PC-9 (cell line): ENCODE measurements around the gene CAMTA1. TPM values are rescaled to one million over a fixed set of nuclear protein-coding genes. Genes with fewer than 3 reads are reported as not detected.

Experiments used
- BruUV-seq: library from RNA; stranded (reverse); fragments of 400-500 nt; replicated peaks from 2 replicates; lab custom pipeline; 2021; lab: Mats Ljungman, UMichigan
- CTCF ChIA-PET: fragments of 300-600 bp; sonication (Branson Sonifier 250); formaldehyde crosslinking; loops from one replicate; lab custom pipeline; 2022; ENCODE audit warnings: antibody characterized with exemption; lab: Charles Lee
- POLR2A ChIA-PET: fragments of 300-600 bp; sonication (Branson Sonifier 250); formaldehyde crosslinking; loops from one replicate; lab custom pipeline; 2022; ENCODE audit warnings: antibody characterized with exemption; ENCODE audit not compliant: unreplicated experiment; lab: Charles Lee
- DNase-seq, 2 experiments: peaks; one replicate each; pipeline versions ENCODE4 v3.0.0 to v3.0.0-alpha.2; 2015 to 2022; ENCODE audit warnings: mixed read lengths in 1 of 2
- H2AFZ ChIP-seq: fragments of 200-600 bp; sonication (generic); 2 replicates; pipeline ENCODE4 v1.8.1; 2017; ENCODE audit warnings: antibody characterized with exemption
- H3F3A ChIP-seq: fragments of 200-600 bp; sonication (generic); 2 replicates; pipeline ENCODE4 v1.8.1; 2017; ENCODE audit warnings: antibody characterized with exemption, mild to moderate bottlenecking, low read depth; ENCODE audit not compliant: insufficient read depth
- H3K27ac ChIP-seq: fragments of 200-600 bp; sonication (generic); 2 replicates; pipeline ENCODE4 v1.6.1; 2016; ENCODE audit warnings: mixed run types
- H3K27me3 ChIP-seq: fragments of 200-600 bp; sonication (generic); 2 replicates; pipeline ENCODE4 v1.6.1; 2016; ENCODE audit warnings: low read depth, mixed run types; ENCODE audit not compliant: insufficient read depth
- H3K36me3 ChIP-seq: fragments of 200-600 bp; sonication (generic); 2 replicates; pipeline ENCODE4 v1.6.1; 2016; ENCODE audit warnings: low read depth, mixed run types
- H3K4me1 ChIP-seq: fragments of 200-600 bp; sonication (generic); replicated peaks from 2 replicates; pipeline ENCODE4 v1.6.1; 2016; ENCODE audit warnings: mixed run types; ENCODE audit not compliant: insufficient read depth
- H3K4me2 ChIP-seq: fragments of 200-600 bp; sonication (generic); 2 replicates; pipeline ENCODE4 v1.6.1; 2017; ENCODE audit warnings: mixed run types
- H3K4me3 ChIP-seq: fragments of 200-600 bp; sonication (generic); 2 replicates; pipeline ENCODE4 v1.6.1; 2016; ENCODE audit warnings: mixed run types
- H3K79me2 ChIP-seq: fragments of 200-600 bp; sonication (generic); 2 replicates; pipeline ENCODE4 v1.6.1; 2017; ENCODE audit warnings: low read depth, mixed run types
- H3K9me2 ChIP-seq: fragments of 200-600 bp; sonication (generic); 2 replicates; pipeline ENCODE4 v1.8.1; 2017; ENCODE audit warnings: mild to moderate bottlenecking; ENCODE audit not compliant: insufficient read depth
- H3K9me3 ChIP-seq: fragments of 200-600 bp; sonication (generic); 2 replicates; pipeline ENCODE4 v1.8.1; 2016; ENCODE audit warnings: low read depth; ENCODE audit not compliant: insufficient read depth
- H4K20me1 ChIP-seq: fragments of 200-600 bp; sonication (generic); 2 replicates; pipeline ENCODE4 v1.8.1; 2017; ENCODE audit not compliant: insufficient read depth
- EZH2 ChIP-seq: fragments of 200-600 bp; sonication (generic); IDR thresholded peaks from 2 replicates; pipeline ENCODE4 v1.8.0; 2017; ENCODE audit warnings: antibody characterized with exemption, low read depth
- intact Hi-C: fragments of 100-400 bp; cut with micrococcal nuclease; formaldehyde crosslinking; loops from one replicate; pipeline ENCODE4 v1.10.0; 2022; ENCODE audit not compliant: unreplicated experiment
- total RNA-seq: library from RNA; stranded (reverse); gene quantifications from 2 replicates; pipeline ENCODE4 v1.2.3, GENCODE V29; 2021
- TF ChIP-seq, protein P1 (sequence below): fragments of 200-600 bp; sonication (generic); conservative IDR thresholded peaks from 2 replicates; pipeline ENCODE4 v1.6.1; 2017; ENCODE audit warnings: mixed run types, antibody characterized with exemption, mild to moderate bottlenecking, moderate library complexity

The CAMTA1 gene
- total RNA-seq, 1 experiment from 2014 or later: 72.3 TPM

DNA sequence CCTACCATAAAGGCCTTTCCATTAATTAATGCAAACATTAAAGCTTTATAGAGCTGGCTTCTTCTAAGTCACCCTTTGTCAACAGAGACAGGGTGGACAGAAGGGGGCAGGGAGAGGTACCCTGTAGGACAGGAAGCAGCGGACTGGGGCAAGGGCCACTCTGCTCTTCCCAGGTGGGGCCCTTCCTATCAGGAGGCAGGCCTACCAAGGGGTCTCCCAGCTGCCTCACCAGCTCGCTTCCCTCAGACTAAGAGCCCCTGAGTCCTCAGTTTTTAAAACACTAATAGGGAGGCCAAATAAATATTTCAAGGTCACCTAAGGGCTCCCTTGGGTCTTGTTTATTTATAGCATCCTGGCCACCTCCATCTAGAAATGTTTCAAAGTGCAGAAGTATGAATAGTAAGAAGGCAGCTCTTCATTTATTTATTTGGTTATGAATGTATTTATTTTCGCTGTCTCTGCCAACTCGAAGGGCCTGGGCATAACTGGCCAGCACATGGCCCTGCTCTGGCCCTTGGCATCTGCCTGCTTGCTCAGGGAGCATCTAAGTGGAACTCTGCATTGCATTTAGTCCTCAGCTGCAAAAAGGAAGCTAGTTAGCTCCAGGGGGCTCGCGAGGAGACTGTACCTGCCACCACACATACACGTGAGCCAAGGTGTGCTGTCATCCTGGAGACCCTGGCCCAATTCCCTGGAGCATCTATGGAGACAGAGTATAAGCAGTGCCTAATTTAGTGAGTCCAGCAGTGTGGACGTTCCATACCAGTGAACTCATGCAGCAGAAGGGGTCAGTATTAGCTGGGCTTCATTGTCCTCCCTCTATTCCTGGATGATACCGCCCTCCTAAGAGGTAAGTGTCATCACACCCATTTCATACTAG, 590.8 kb downstream of the CAMTA1 start:
- peaks cover 79% of the 10 kb centered on the region for H3K27me3 ChIP-seq
- H3K4me3 ChIP-seq: no peak overlapping the region
- H2AFZ ChIP-seq: no peak overlapping the region
- DNase-seq: no peak
- no peaks in the 10 kb centered on the region for H3K9me2 ChIP-seq
- H3K9me3 ChIP-seq: no peaks in the 10 kb centered on the region
- no peak overlapping the region for H3K27ac ChIP-seq
- POLR2A ChIA-PET: interaction anchor here (0.8 kb wide), 1 partner anchor 256 kb away, joined by 4 read pairs; no protein-coding TSS in a partner anchor
- H3K4me1 ChIP-seq: no peaks in the 10 kb centered on the region
- no peaks in the 10 kb centered on the region for H3K36me3 ChIP-seq
- no peak overlapping the region for H3K4me2 ChIP-seq
- no peaks in the 10 kb centered on the region for H3F3A ChIP-seq
- BruUV-seq: no TSS peak
- no peaks in the 10 kb centered on the region for H4K20me1 ChIP-seq
- TF ChIP-seq, protein P1, sequence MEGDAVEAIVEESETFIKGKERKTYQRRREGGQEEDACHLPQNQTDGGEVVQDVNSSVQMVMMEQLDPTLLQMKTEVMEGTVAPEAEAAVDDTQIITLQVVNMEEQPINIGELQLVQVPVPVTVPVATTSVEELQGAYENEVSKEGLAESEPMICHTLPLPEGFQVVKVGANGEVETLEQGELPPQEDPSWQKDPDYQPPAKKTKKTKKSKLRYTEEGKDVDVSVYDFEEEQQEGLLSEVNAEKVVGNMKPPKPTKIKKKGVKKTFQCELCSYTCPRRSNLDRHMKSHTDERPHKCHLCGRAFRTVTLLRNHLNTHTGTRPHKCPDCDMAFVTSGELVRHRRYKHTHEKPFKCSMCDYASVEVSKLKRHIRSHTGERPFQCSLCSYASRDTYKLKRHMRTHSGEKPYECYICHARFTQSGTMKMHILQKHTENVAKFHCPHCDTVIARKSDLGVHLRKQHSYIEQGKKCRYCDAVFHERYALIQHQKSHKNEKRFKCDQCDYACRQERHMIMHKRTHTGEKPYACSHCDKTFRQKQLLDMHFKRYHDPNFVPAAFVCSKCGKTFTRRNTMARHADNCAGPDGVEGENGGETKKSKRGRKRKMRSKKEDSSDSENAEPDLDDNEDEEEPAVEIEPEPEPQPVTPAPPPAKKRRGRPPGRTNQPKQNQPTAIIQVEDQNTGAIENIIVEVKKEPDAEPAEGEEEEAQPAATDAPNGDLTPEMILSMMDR: no peak
- TF ChIP-seq EZH2: no peak
- H3K79me2 ChIP-seq: no peaks in the 10 kb centered on the region
- intact Hi-C loops: no loop called here
- CTCF ChIA-PET: no interaction called here

DNA sequence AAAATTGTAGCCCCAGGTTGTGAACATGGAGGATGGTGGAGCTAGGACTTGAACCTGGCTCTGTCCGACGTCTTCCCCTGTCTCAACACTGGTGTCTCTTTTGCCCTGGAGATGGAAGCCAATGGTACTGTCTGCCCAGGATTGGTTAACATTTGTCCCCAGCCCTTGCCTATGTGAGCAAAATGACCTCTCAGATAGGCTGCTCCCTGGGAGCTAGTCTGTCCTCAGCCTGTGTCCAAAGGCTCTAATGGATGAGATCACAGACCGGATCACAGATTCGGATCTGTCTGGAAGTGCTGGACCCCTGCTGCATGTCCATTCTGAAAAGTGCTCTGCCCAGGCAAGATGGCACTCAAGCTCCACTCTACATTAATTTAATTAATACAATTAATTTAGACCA, 591.4 kb downstream of the CAMTA1 start:
- Histone ChIP-seq H3K79me2 (no peaks in the 10 kb centered on the region), H3F3A (no peaks in the 10 kb centered on the region), H4K20me1 (no peaks in the 10 kb centered on the region), H3K4me3 (no peak overlapping the region), H3K4me2 (no peak overlapping the region), H3K4me1 (no peaks in the 10 kb centered on the region), H3K9me3 (no peaks in the 10 kb centered on the region), H2AFZ (no peak overlapping the region), H3K36me3 (no peaks in the 10 kb centered on the region), H3K9me2 (no peaks in the 10 kb centered on the region), H3K27ac (no peak overlapping the region), H3K27me3 (peaks cover 74% of the 10 kb centered on the region)
- TF ChIP-seq, protein P1: no peak
- no peak for TF ChIP-seq EZH2
- ChIA-PET CTCF (no interaction called here), POLR2A (no interaction called here)
- BruUV-seq: no TSS peak
- intact Hi-C loops: no loop called here
- DNase-seq: no peak

- no peak for DNase-seq
- H3K4me1 ChIP-seq: no peaks in the 10 kb centered on the region
- no peaks in the 10 kb centered on the region for H3F3A ChIP-seq
- H3K79me2 ChIP-seq: no peaks in the 10 kb centered on the region
- H3K9me3 ChIP-seq: no peaks in the 10 kb centered on the region
- no peak overlapping the region for H3K27ac ChIP-seq
- H3K4me3 ChIP-seq: no peak overlapping the region
- H3K36me3 ChIP-seq: no peaks in the 10 kb centered on the region
- POLR2A ChIA-PET: no interaction called here
- intact Hi-C loops: no loop called here
- BruUV-seq: no TSS peak
- no peak overlapping the region for H2AFZ ChIP-seq
- H3K4me2 ChIP-seq: no peak overlapping the region
- peaks cover 58% of the 10 kb centered on the region for H3K27me3 ChIP-seq
- no peaks in the 10 kb centered on the region for H4K20me1 ChIP-seq
- CTCF ChIA-PET: no interaction called here
- no peaks in the 10 kb centered on the region for H3K9me2 ChIP-seq
- TF ChIP-seq, protein P1: no peak
- TF ChIP-seq EZH2: no peak
Observed at GRCh38 chr1:7378346-7379130, 593.3 kb downstream of the CAMTA1 start.
